ENCODE data around the gene P2RX3. TPM values are rescaled to one million over a fixed set of nuclear protein-coding genes. Genes with fewer than 3 reads are reported as not detected.

The P2RX3 gene
- total RNA-seq, 1 experiment from 2014 or later: not detected

- Histone ChIP-seq H3K9me3 (ENCODE audit: insufficient read depth, low read depth) (no peaks in the 10 kb centered on the region), H3K9me2 (ENCODE audit: insufficient read depth) (no peaks in the 10 kb centered on the region), H3K27ac (no peak overlapping the region), H3K79me2 (ENCODE audit: low read depth) (no peaks in the 10 kb centered on the region), H3K4me1 (replicated peaks; ENCODE audit: insufficient read depth) (no peaks in the 10 kb centered on the region), H2AFZ (0 out of 2 replicates have a peak overlapping the region, but pooled peaks have one; percentile 49), H3K4me3 (no peak overlapping the region), H3K4me2 (0 out of 2 replicates have a peak overlapping the region, but pooled peaks have one; percentile 29), H3F3A (ENCODE audit: insufficient read depth, low read depth) (no peaks in the 10 kb centered on the region; the same call in 1 of the 2 replicates), H3K27me3 (ENCODE audit: insufficient read depth, low read depth) (no peaks in the 10 kb centered on the region), H4K20me1 (ENCODE audit: insufficient read depth) (no peaks in the 10 kb centered on the region), H3K36me3 (ENCODE audit: low read depth) (no peaks in the 10 kb centered on the region)
- TF ChIP-seq EZH2 (IDR thresholded peaks at IDR 0.05; ENCODE audit: low read depth): no peak
- TF ChIP-seq CTCF (conservative IDR thresholded peaks at IDR 0.05): peak; percentile 90
- no TSS peak for BruUV-seq (replicated peaks)
- ChIA-PET POLR2A (ENCODE audit: unreplicated experiment) (interaction anchor here (0.6 to 0.9 kb wide), 3 partner anchors 20 to 181 kb away, joined by 3 to 15 read pairs (median 5); partner anchors contain the start of gene TNKS1BP1), CTCF (interaction anchor here (0.6 to 1.1 kb wide), 9 partner anchors 10 to 714 kb away, joined by 3 to 11 read pairs (median 4); partner anchors contain the start of gene SSRP1)
- peak; percentile 71 to 73 for DNase-seq
- intact Hi-C loops (cut with micrococcal nuclease; ENCODE audit: unreplicated experiment): loop anchor here (1.0 to 5.0 kb wide), 6 partner anchors 112 to 1327 kb away; no protein-coding TSS in a partner anchor
Measured at GRCh38 chr11:57345555-57346211, 7.5 kb downstream of the P2RX3 start.

- Histone ChIP-seq H3K4me2 (no peak overlapping the region), H3K4me3 (no peak overlapping the region), H2AFZ (no peak overlapping the region), H3F3A (ENCODE audit: insufficient read depth, low read depth) (no peaks in the 10 kb centered on the region; the same call in 1 of the 2 replicates), H3K36me3 (ENCODE audit: low read depth) (0 out of 2 replicates have a peak, but pooled peaks cover 4% of the 10 kb centered on the region), H3K4me1 (replicated peaks; ENCODE audit: insufficient read depth) (no peaks in the 10 kb centered on the region), H3K27me3 (ENCODE audit: insufficient read depth, low read depth) (peaks cover 9% of the 10 kb centered on the region; the same call in 1 of the 2 replicates), H3K9me3 (ENCODE audit: insufficient read depth, low read depth) (peaks cover 10% of the 10 kb centered on the region), H3K79me2 (ENCODE audit: low read depth) (no peaks in the 10 kb centered on the region), H3K27ac (no peak overlapping the region), H4K20me1 (ENCODE audit: insufficient read depth) (no peaks in the 10 kb centered on the region), H3K9me2 (ENCODE audit: insufficient read depth) (no peaks in the 10 kb centered on the region)
- intact Hi-C loops (cut with micrococcal nuclease; ENCODE audit: unreplicated experiment): loop anchor here (5.0 kb wide), 2 partner anchors 135 to 1325 kb away; no protein-coding TSS in a partner anchor
- ChIA-PET CTCF (no interaction called here), POLR2A (ENCODE audit: unreplicated experiment) (no interaction called here)
- TF ChIP-seq EZH2 (IDR thresholded peaks at IDR 0.05; ENCODE audit: low read depth) (no peak), CTCF (conservative IDR thresholded peaks at IDR 0.05) (no peak)
- no TSS peak for BruUV-seq (replicated peaks)
- no peak for DNase-seq
Measured at GRCh38 chr11:57347336-57347735, 9.2 kb downstream of the P2RX3 start.

- H3K4me2 ChIP-seq: no peak overlapping the region
- no peak overlapping the region for H2AFZ ChIP-seq
- no peak overlapping the region for H3K4me3 ChIP-seq
- H3K9me3 ChIP-seq (ENCODE audit: insufficient read depth, low read depth): peaks cover 10% of the 10 kb centered on the region
- intact Hi-C loops (cut with micrococcal nuclease; ENCODE audit: unreplicated experiment): loop anchor here (5.0 kb wide), 2 partner anchors 134 to 1324 kb away; no protein-coding TSS in a partner anchor
- POLR2A ChIA-PET (ENCODE audit: unreplicated experiment): no interaction called here
- 0 out of 2 replicates have a peak, but pooled peaks cover 4% of the 10 kb centered on the region for H3K36me3 ChIP-seq (ENCODE audit: low read depth)
- H3K4me1 ChIP-seq (replicated peaks; ENCODE audit: insufficient read depth): no peaks in the 10 kb centered on the region
- H3K79me2 ChIP-seq (ENCODE audit: low read depth): no peaks in the 10 kb centered on the region
- TF ChIP-seq EZH2 (IDR thresholded peaks at IDR 0.05; ENCODE audit: low read depth): no peak
- no peak for TF ChIP-seq CTCF (conservative IDR thresholded peaks at IDR 0.05)
- no peaks in the 10 kb centered on the region for H3K9me2 ChIP-seq (ENCODE audit: insufficient read depth)
- no peaks in the 10 kb centered on the region; the same call in 1 of the 2 replicates for H3F3A ChIP-seq (ENCODE audit: insufficient read depth, low read depth)
- peaks cover 13% of the 10 kb centered on the region for H3K27me3 ChIP-seq (ENCODE audit: insufficient read depth, low read depth)
- CTCF ChIA-PET: no interaction called here
- H3K27ac ChIP-seq: no peak overlapping the region
- DNase-seq: no peak
- BruUV-seq (replicated peaks): no TSS peak
- no peaks in the 10 kb centered on the region for H4K20me1 ChIP-seq (ENCODE audit: insufficient read depth)
Measured at GRCh38 chr11:57348052-57348451, 9.9 kb downstream of the P2RX3 start.

Data from PC-9 (cell line).